HCT116 (cell line): ENCODE data around the gene NSFL1C. TPM values are rescaled to one million over a fixed set of nuclear protein-coding genes. Genes with fewer than 3 reads are reported as not detected.

Source experiments
- ATAC-seq: fragments of 200-7000 bp; cut with Tn5 transposase; 2 replicates; pipeline ENCODE4 v1.9.1; 2020; ENCODE audit warnings: mild to moderate bottlenecking, moderate library complexity
- BruUV-seq: library from RNA; stranded (reverse); fragments of 400-500 nt; replicated peaks from 2 replicates; lab custom pipeline; 2021; lab: Mats Ljungman, UMichigan
- CTCF ChIA-PET: fragments of 300-600 bp; sonication (Branson Sonifier 250); formaldehyde crosslinking; loops from one replicate; lab custom pipeline; 2021; ENCODE audit warnings: antibody characterized with exemption; lab: Charles Lee
- POLR2A ChIA-PET: fragments of 300-600, 350-600 bp; sonication (Branson Sonifier 250); formaldehyde crosslinking; loops from one replicate; lab custom pipeline; 2021; ENCODE audit warnings: antibody characterized with exemption; lab: Charles Lee
- RAD21 ChIA-PET, 2 experiments: fragments of 300-600 bp; sonication (Branson Sonifier 250); formaldehyde crosslinking; loops; one replicate each; lab custom pipeline; 2023; ENCODE audit warnings: low total read pairs in 2 of 2; ENCODE audit not compliant: uncharacterized antibody in 2 of 2, unreplicated experiment in 2 of 2, low non-redundant PET in 1 of 2; lab: Charles Lee
- DNase-seq: peaks from one replicate; pipeline ENCODE4 v3.0.0-alpha.2; 2010; ENCODE audit warnings: low read depth, low spot score
- H2AFZ ChIP-seq: fragments of 200-600 bp; shearing (Covaris generic), sonication (generic); 2 replicates; pipeline ENCODE4 v1.6.1; 2017; ENCODE audit warnings: low read depth, mixed run types, mixed read lengths, antibody characterized with exemption, low read length; ENCODE audit not compliant: poor library complexity, severe bottlenecking
- H3K27ac ChIP-seq: 2 replicates; pipeline ENCODE4 v1.5.1; 2012; ENCODE audit warnings: low read depth, low read length
- H3K27me3 ChIP-seq: fragments of 200-600 bp; sonication (generic); 2 replicates; pipeline ENCODE4 v1.6.1; 2016; ENCODE audit warnings: mixed run types, low read length, mixed read lengths; ENCODE audit not compliant: insufficient read depth
- H3K36me3 ChIP-seq, 2 experiments: fragments of 200-500 bp in 1 of 2; fragments of 200-600 bp in 1 of 2; sonication (Bioruptor generic) in 1 of 2; sonication (generic) in 1 of 2; 2 replicates each; pipeline versions ENCODE4 v1.5.1 to v1.6.1; 2014 to 2016; ENCODE audit warnings: low read length in 2 of 2, inconsistent platforms in 1 of 2, mixed read lengths in 1 of 2, mixed run types in 1 of 2; ENCODE audit not compliant: insufficient read depth in 2 of 2, control insufficient read depth in 1 of 2
- H3K4me1 ChIP-seq, 2 experiments: fragments of 200-600 bp in 1 of 2; sonication (generic) in 1 of 2; 2 replicates each; pipeline versions ENCODE4 v1.5.1 to v1.6.1; 2012 to 2017; ENCODE audit warnings: low read length in 2 of 2, inconsistent platforms in 1 of 2, mild to moderate bottlenecking in 1 of 2, mixed read lengths in 1 of 2, mixed run types in 1 of 2, moderate library complexity in 1 of 2; ENCODE audit not compliant: insufficient read depth in 2 of 2, control insufficient read depth in 1 of 2
- H3K4me2 ChIP-seq: fragments of 200-600 bp; sonication (generic); 2 replicates; pipeline ENCODE4 v1.6.1; 2017; ENCODE audit warnings: mixed run types, low read length, mixed read lengths
- H3K4me3 ChIP-seq, 2 experiments: fragments of 200-600 bp in 1 of 2; sonication (generic) in 1 of 2; replicated peaks in 1 of 2; 2 replicates each; pipeline ENCODE4 v1.5.1; 2011 to 2016; ENCODE audit warnings: low read length in 2 of 2, control low read depth in 1 of 2, low read depth in 1 of 2, mild to moderate bottlenecking in 1 of 2, mixed read lengths in 1 of 2, mixed run types in 1 of 2
- H3K79me2 ChIP-seq: fragments of 200-600 bp; sonication (generic); 2 replicates; pipeline ENCODE4 v1.6.1; 2017; ENCODE audit warnings: mild to moderate bottlenecking, mixed run types, low read length, moderate library complexity, mixed read lengths; ENCODE audit not compliant: insufficient read depth
- H3K9ac ChIP-seq: fragments of 200-600 bp; sonication (generic); 2 replicates; pipeline ENCODE4 v1.6.1; 2016; ENCODE audit warnings: low read length, mixed read lengths
- H3K9me2 ChIP-seq: fragments of 200-600 bp; sonication (generic), shearing (Covaris generic); 2 replicates; pipeline ENCODE4 v1.6.1; 2017; ENCODE audit warnings: mixed run types, mild to moderate bottlenecking, moderate library complexity; ENCODE audit not compliant: insufficient read depth
- H3K9me3 ChIP-seq, 2 experiments: fragments of 200-500 bp in 1 of 2; fragments of 200-600 bp in 1 of 2; sonication (Bioruptor generic) in 1 of 2; sonication (generic) in 1 of 2; 2 replicates each; pipeline ENCODE4 v1.6.1; 2014 to 2017; ENCODE audit warnings: low read length in 2 of 2, mixed read lengths in 2 of 2, inconsistent platforms in 1 of 2, low read depth in 1 of 2, mild to moderate bottlenecking in 1 of 2, mixed run types in 1 of 2, moderate library complexity in 1 of 2; ENCODE audit not compliant: control insufficient read depth in 1 of 2, insufficient read depth in 1 of 2
- H4K20me1 ChIP-seq: fragments of 200-600 bp; sonication (generic), shearing (Covaris generic); 2 replicates; pipeline ENCODE4 v1.6.1; 2017; ENCODE audit warnings: mixed run types, mild to moderate bottlenecking, moderate library complexity; ENCODE audit not compliant: insufficient read depth
- CEBPB ChIP-seq: IDR thresholded peaks from 2 replicates; pipeline ENCODE4 v1.6.1; 2012; ENCODE audit warnings: low read depth
- CTCF ChIP-seq, 3 experiments: fragments of 200-600 bp in 1 of 3; sonication (generic) in 1 of 3; IDR thresholded peaks in 2 of 3; conservative IDR thresholded peaks in 1 of 3; 2 replicates each; pipeline ENCODE4 v1.5.1; 2012 to 2017; ENCODE audit warnings: low read depth in 2 of 3, low read length in 2 of 3, antibody characterized with exemption in 1 of 3, borderline replicate concordance in 1 of 3, control low read depth in 1 of 3, mild to moderate bottlenecking in 1 of 3, mixed read lengths in 1 of 3, mixed run types in 1 of 3, moderate library complexity in 1 of 3; ENCODE audit not compliant: insufficient read depth in 1 of 3
- POLR2A ChIP-seq: IDR thresholded peaks from 2 replicates; pipeline ENCODE4 v1.7.0; 2011; ENCODE audit warnings: borderline replicate concordance; ENCODE audit not compliant: insufficient read depth, insufficient read length; ENCODE audit errors: extremely low read depth
- REST ChIP-seq: IDR thresholded peaks from 2 replicates; pipeline ENCODE4 v1.6.1; 2012; ENCODE audit warnings: low read depth
- ZNF274 ChIP-seq: fragments of 200-500 bp; sonication (Bioruptor generic); IDR thresholded peaks from 2 replicates; pipeline ENCODE4 v1.6.1; 2014; ENCODE audit warnings: mild to moderate bottlenecking, low read depth, low read length, inconsistent platforms
- intact Hi-C: fragments of 100-400 bp; cut with micrococcal nuclease; formaldehyde crosslinking; loops from 2 replicates; pipeline ENCODE4 v1.10.0; 2022
- total RNA-seq: library from RNA; stranded (reverse); gene quantifications from one replicate; pipeline ENCODE4 v1.2.1, GENCODE V29; 2021; ENCODE audit not compliant: unreplicated experiment

Gene NSFL1C
- total RNA-seq, 1 experiment from 2014 or later, result 93.4 TPM

DNA sequence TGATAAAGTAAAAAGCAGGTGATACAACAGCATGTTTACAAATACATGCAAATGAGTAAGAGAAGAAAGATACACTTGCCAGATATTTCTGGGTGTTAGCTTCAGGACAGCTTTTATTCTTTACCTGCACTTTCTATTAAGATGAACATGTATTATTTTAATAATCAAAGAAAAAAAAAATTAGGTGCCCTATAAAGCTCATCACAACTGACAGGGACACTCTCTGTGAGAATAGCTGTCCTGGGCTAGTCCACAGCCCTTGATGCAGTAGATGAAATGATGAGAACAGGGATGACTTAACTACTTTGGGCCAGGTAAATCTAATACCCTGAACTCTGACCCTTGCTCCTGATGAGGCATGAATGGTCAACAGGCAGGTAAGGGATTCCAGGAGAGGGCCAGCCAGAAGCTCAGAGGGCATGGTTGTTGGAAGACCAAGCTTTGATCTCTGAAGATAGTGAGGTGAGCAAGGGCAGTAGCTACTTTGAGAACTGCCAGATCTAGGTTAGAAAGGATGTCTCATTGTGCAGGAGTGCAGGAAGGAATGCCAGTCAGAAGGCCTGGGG lies 15.6 kb downstream of the NSFL1C start:
- Histone ChIP-seq H3K4me3 (no peak overlapping the region), H3K36me3 (peaks cover 62 to 79% of the 10 kb centered on the region in 2 experiments; a peak in 3 of 4 replicates), H3K4me2 (no peak overlapping the region), H3K9ac (no peak overlapping the region), H4K20me1 (no peaks in the 10 kb centered on the region), H3K27me3 (no peaks in the 10 kb centered on the region)
- intact Hi-C loops, result no loop called here
- RAD21 ChIA-PET, result no interaction called here
- TF ChIP-seq CTCF (IDR thresholded peaks at IDR 0.05 in 2 of 3, conservative IDR thresholded peaks at IDR 0.05 in 1 of 3; ENCODE audit: borderline replicate concordance in 1 of 3, insufficient read depth in 1 of 3, low read depth in 2 of 3, low read length in 2 of 3) (no peak), POLR2A (no peak), CEBPB (no peak)
- TF ChIP-seq, all 23 proteins: peak for 0
- Histone ChIP-seq H3K79me2 (no peaks in the 10 kb centered on the region), H2AFZ (no peak overlapping the region), H3K27ac (no peak overlapping the region), H3K9me3 (no peaks in the 10 kb centered on the region), H3K9me2 (no peaks in the 10 kb centered on the region), H3K4me1 (no peaks in the 10 kb centered on the region)
- no TSS peak for BruUV-seq
- POLR2A ChIA-PET, result no interaction called here
- no peak for DNase-seq
- CTCF ChIA-PET, result interaction anchor here (1.2 kb wide), 1 partner anchor 13 kb away, joined by 5 read pairs; no protein-coding TSS in a partner anchor
- ATAC-seq, result no peak

DNA sequence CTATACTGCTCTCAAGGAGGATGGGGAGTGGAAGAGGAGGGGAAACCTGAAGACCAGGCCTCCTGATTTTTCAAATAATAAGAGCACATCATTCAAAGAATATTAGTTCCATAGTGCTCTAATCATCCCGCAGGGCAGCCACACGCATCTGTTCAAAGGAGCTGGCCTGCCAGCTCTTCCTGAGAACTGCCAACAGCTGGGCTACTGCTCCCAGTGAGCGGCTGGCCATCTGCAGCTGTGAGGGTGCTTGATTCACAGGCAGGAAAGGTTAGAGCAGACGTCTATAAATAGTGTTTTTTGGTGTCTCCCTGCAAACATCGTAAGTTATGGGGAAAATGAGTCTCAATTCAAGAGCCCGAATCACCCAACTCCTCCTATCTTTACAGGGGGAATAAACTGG lies 17.3 kb downstream of the NSFL1C start:
- TF ChIP-seq ZNF274, result no peak
- no peak for TF ChIP-seq REST
- H3K4me1 ChIP-seq, result no peaks in the 10 kb centered on the region
- H2AFZ ChIP-seq, result no peak overlapping the region
- H3K36me3 ChIP-seq, result peaks cover 78 to 85% of the 10 kb centered on the region in 2 experiments
- no peak overlapping the region for H3K4me2 ChIP-seq
- ChIA-PET POLR2A (no interaction called here), CTCF (interaction anchor here (2.2 kb wide), 1 partner anchor 11 kb away, joined by 12 read pairs; no protein-coding TSS in a partner anchor), RAD21 (no interaction called here)
- no peaks in the 10 kb centered on the region for H3K9me3 ChIP-seq
- intact Hi-C loops, result no loop called here
- H3K4me3 ChIP-seq, result no peak overlapping the region
- ATAC-seq, result no peak
- DNase-seq, result no peak
- no peaks in the 10 kb centered on the region for H3K27me3 ChIP-seq
- H3K79me2 ChIP-seq, result no peaks in the 10 kb centered on the region
- no TSS peak for BruUV-seq
- H3K9me2 ChIP-seq, result no peaks in the 10 kb centered on the region
- H4K20me1 ChIP-seq, result no peaks in the 10 kb centered on the region
- no peak overlapping the region for H3K27ac ChIP-seq
- H3K9ac ChIP-seq, result no peak overlapping the region
